Heart left ventricle (tissue), 13 donors: ENCODE data around the gene NAGA.

Experiments used
- POLR2A ChIP-seq, 2 donors: fragments of 450-650 bp; IDR thresholded peaks; one replicate each; pipeline ENCODE4 v1.6.1; 2017; ENCODE audit warnings: antibody characterized with exemption in 2 of 2, mild to moderate bottlenecking in 2 of 2, moderate library complexity in 2 of 2
- TF ChIP-seq, protein P1 (sequence below), 12 donors: fragments of 200-600 bp; sonication (generic) in 4 of 12; IDR thresholded peaks; one replicate each; pipeline versions ENCODE4 v1.5.0 to v1.8.0; 2018 to 2022; ENCODE audit warnings: antibody characterized with exemption in 12 of 12, mild to moderate bottlenecking in 5 of 12
- donor health status: ischemic (EF 13 %, LVEDD 7.1; RV severe dilation, severe dysfunction).
- donor health status: DM: no; HTN: yes; CAD: no.
- donor health status: DM: no; HTN: no; CAD: no.
- donor health status: ischemic (EF 25% LVEDD 6.9; RV normal size, moderate dysfunction).
- donor health status: ischemic (EF 25% LVEDD 5.7; RV mildly dilated, moderate dysfunction).
- donor health status: ischemic (EF 35%, LVEDD 5.7; RV mildly dilated, moderate dysfunction).
- donor health status: nonischemic (EF 11% LVEDD 7.7; RV severe dilation, severe dysfunction).
- donor health status: DM: yes; HTN: yes; CAD: no.
- donor health status: PGD.
- donor health status: ischemic (EF 29% LVEDD 5.4; RV normal size, mild dysfunction).
- donor health status: nonischemic (EF 23%, LVEDD 6.1; RV moderate dilation, normal function).

DNA sequence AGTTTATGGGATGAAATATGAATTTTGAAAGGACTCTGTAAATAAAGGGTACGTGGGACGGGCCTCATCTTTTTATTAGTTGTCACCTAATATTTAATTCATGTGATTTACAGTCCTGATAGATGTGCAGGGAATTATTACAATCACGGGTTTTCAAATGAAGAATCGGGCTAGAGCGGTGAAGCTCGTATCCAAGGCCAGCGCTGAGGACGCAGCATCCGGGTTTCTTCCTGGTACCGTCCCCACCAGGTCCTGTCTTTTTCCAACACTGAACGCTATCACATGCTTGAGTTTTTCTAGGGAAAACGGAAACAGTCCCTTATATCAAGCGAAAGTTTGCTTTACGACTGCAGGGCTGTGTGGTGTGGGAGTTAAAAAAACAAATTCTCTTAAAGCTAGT lies 9.7 kb upstream of the NAGA start:
- TF ChIP-seq, protein P1, sequence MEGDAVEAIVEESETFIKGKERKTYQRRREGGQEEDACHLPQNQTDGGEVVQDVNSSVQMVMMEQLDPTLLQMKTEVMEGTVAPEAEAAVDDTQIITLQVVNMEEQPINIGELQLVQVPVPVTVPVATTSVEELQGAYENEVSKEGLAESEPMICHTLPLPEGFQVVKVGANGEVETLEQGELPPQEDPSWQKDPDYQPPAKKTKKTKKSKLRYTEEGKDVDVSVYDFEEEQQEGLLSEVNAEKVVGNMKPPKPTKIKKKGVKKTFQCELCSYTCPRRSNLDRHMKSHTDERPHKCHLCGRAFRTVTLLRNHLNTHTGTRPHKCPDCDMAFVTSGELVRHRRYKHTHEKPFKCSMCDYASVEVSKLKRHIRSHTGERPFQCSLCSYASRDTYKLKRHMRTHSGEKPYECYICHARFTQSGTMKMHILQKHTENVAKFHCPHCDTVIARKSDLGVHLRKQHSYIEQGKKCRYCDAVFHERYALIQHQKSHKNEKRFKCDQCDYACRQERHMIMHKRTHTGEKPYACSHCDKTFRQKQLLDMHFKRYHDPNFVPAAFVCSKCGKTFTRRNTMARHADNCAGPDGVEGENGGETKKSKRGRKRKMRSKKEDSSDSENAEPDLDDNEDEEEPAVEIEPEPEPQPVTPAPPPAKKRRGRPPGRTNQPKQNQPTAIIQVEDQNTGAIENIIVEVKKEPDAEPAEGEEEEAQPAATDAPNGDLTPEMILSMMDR (IDR thresholded peaks at IDR 0.05) = no peak
- no peak for TF ChIP-seq POLR2A (IDR thresholded peaks at IDR 0.05)
